T-cell (primary cell): ENCODE measurements around the gene ZKSCAN5. TPM values are rescaled to one million over a fixed set of nuclear protein-coding genes. Genes with fewer than 3 reads are reported as not detected.

ENCODE experiments used
- ATAC-seq, 4 experiments: fragments of 200-7000 bp in 3 of 4; fragments of 150-1000 bp in 1 of 4; cut with Tn5 transposase; replicated peaks in 1 of 4; 1 replicate in 3 of 4; 2 replicates in 1 of 4; pipeline ENCODE4 v1.10.0; 2021; ENCODE audit warnings: moderate library complexity in 3 of 4, mild to moderate bottlenecking in 2 of 4, moderate number of reproducible peaks in 1 of 4
- CTCF ChIA-PET, 2 donors: fragments of 300-600 bp; sonication (Branson Sonifier 250); formaldehyde crosslinking; loops; one replicate each; lab custom pipeline; 2022; ENCODE audit warnings: antibody characterized with exemption in 2 of 2; lab: Charles Lee
- POLR2A ChIA-PET, 2 donors: fragments of 300-600 bp; sonication (Branson Sonifier 250); formaldehyde crosslinking; loops; one replicate each; lab custom pipeline; 2022; ENCODE audit warnings: antibody characterized with exemption in 2 of 2; lab: Charles Lee
- DNase-seq, 35 experiments: peaks; one replicate each; pipeline versions ENCODE4 v3.0.0 to v3.0.0-alpha.2; 2013 to 2023
- H3K27ac ChIP-seq: one replicate; pipeline ENCODE4 v1.5.1; 2013; ENCODE audit warnings: low read length
- H3K27me3 ChIP-seq, 2 experiments: replicated peaks in 1 of 2; 1 replicate in 1 of 2; 2 replicates in 1 of 2; pipeline versions ENCODE4 v1.6.1 to v1.7.0; 2013; ENCODE audit warnings: low read length in 1 of 2, mixed read lengths in 1 of 2; ENCODE audit not compliant: control insufficient read depth in 2 of 2, insufficient read depth in 2 of 2; ENCODE audit errors: extremely low read depth in 1 of 2
- H3K36me3 ChIP-seq, 2 donors: 1 replicate in 1 of 2; 2 replicates in 1 of 2; pipeline versions ENCODE4 v1.6.1 to v1.7.0; 2013; ENCODE audit warnings: low read length in 1 of 2; ENCODE audit not compliant: control insufficient read depth in 2 of 2, insufficient read depth in 1 of 2; ENCODE audit errors: extremely low read depth in 1 of 2
- H3K4me1 ChIP-seq, 2 experiments: 1 replicate in 1 of 2; 2 replicates in 1 of 2; pipeline versions ENCODE4 v1.6.1 to v1.7.0; 2013; ENCODE audit warnings: low read length in 2 of 2, mixed read lengths in 1 of 2; ENCODE audit not compliant: insufficient read depth in 2 of 2, control insufficient read depth in 1 of 2; ENCODE audit errors: extremely low read depth in 1 of 2
- H3K4me3 ChIP-seq, 2 donors: 1 replicate in 1 of 2; 2 replicates in 1 of 2; pipeline versions ENCODE4 v1.5.1 to v1.7.0; 2013; ENCODE audit warnings: mild to moderate bottlenecking in 2 of 2, low read length in 1 of 2, moderate library complexity in 1 of 2; ENCODE audit not compliant: control insufficient read depth in 1 of 2; ENCODE audit errors: extremely low read depth in 1 of 2
- H3K9me3 ChIP-seq: 2 replicates; pipeline ENCODE4 v1.7.0; 2013
- H3K27ac Mint-ChIP-seq, 2 donors: one replicate each; pipeline ENCODE4 v1.8.0; 2020 to 2021; ENCODE audit warnings: mild to moderate bottlenecking in 2 of 2, mixed read lengths in 2 of 2
- H3K27me3 Mint-ChIP-seq, 2 donors: one replicate each; pipeline ENCODE4 v1.8.0; 2021 to 2022; ENCODE audit warnings: mixed read lengths in 2 of 2
- H3K36me3 Mint-ChIP-seq: one replicate; pipeline ENCODE4 v1.8.0; 2021; ENCODE audit warnings: mixed read lengths
- H3K4me1 Mint-ChIP-seq, 3 donors: one replicate each; pipeline ENCODE4 v1.8.0; 2020 to 2022; ENCODE audit warnings: mixed read lengths in 3 of 3, mild to moderate bottlenecking in 1 of 3
- H3K4me3 Mint-ChIP-seq, 3 donors: one replicate each; pipeline ENCODE4 v1.8.0; 2020 to 2022; ENCODE audit warnings: mild to moderate bottlenecking in 3 of 3, mixed read lengths in 3 of 3, moderate library complexity in 3 of 3
- H3K9me3 Mint-ChIP-seq, 3 donors: one replicate each; pipeline ENCODE4 v1.8.0; 2020 to 2022; ENCODE audit warnings: mixed read lengths in 3 of 3
- WGBS: methylation state at CpG from one replicate; pipeline ENCODE4 v1.1.5; 2013; ENCODE audit warnings: missing lambda C conversion rate; ENCODE audit not compliant: insufficient coverage; 5-methylcytosine and 5-hydroxymethylcytosine counted together
- total RNA-seq, 35 experiments: library from RNA in 6 of 35; stranded (reverse) in 6 of 35; fragments of 120-200 nt in 1 of 35; gene quantifications; one replicate each; pipeline versions ENCODE4 v1.2.1 to v1.2.4 and lab custom pipeline; 2013 to 2026

ZKSCAN5 gene
- total RNA-seq, 5 donors from 2014 or later (not counting 1 experiment from before 2014, with no cell fraction given): 5.4 to 9.1 (median 8.2) TPM

GRCh38 chr7:99472561-99473314, 31.7 kb upstream of the ZKSCAN5 start, which contains the start of gene ZNF789:
TSS of gene ZNF789 (plus strand) at chr7:99472890. CDS start at chr7:99476457, 3,567 bp downstream.
- Mint-ChIP-seq H3K27me3 (peaks cover 0 to 4% of the 10 kb centered on the region in 2 donors), H3K36me3 (peaks cover 3% of the 10 kb centered on the region), H3K4me1 (peaks cover 34 to 39% (median 34%) of the 10 kb centered on the region in 3 donors), H3K4me3 (peak within 1 kb of the TSS; percentile 90 to 99 (median 96)), H3K9me3 (no peaks in the 10 kb centered on the region), H3K27ac (peak within 1 kb of the TSS; percentile 88 to 94)
- ChIA-PET CTCF (interaction anchor here in 1 of 2 donors (0.6 kb wide), 2 partner anchors 530 to 582 kb away, joined by 4 to 6 read pairs; no protein-coding TSS in a partner anchor), POLR2A (interaction anchor here in 1 of 2 donors (0.7 kb wide), 1 partner anchor 32 kb away, joined by 3 read pairs; the partner anchor contains the start of gene ZKSCAN5)
- peak within 1 kb of the TSS; percentile 70 for H3K27ac ChIP-seq
- H3K27me3 ChIP-seq: no peaks in the 10 kb centered on the region
- peaks cover 0 to 7% of the 10 kb centered on the region in 2 donors for H3K36me3 ChIP-seq
- peak; percentile 95 to 99 (median 99) for ATAC-seq
- peak; percentile 92 to 100 (median 98) for DNase-seq
- WGBS: under 1% methylated on average over 53 of the region's 56 CpGs
- peak within 1 kb of the TSS; percentile 63 to 88 for H3K4me3 ChIP-seq
- no peaks in the 10 kb centered on the region for H3K9me3 ChIP-seq
- H3K4me1 ChIP-seq: peaks cover 6 to 25% of the 10 kb centered on the region in 2 experiments

- no peak for ATAC-seq
- Histone ChIP-seq H3K36me3 (peaks cover 0 to 7% of the 10 kb centered on the region in 2 donors), H3K4me3 (peak overlapping the region; percentile 63 to 88), H3K9me3 (no peaks in the 10 kb centered on the region), H3K27ac (no peak overlapping the region), H3K27me3 (no peaks in the 10 kb centered on the region), H3K4me1 (peaks cover 9 to 30% of the 10 kb centered on the region in 2 experiments)
- H3K27me3 Mint-ChIP-seq: peaks cover 0 to 4% of the 10 kb centered on the region in 2 donors
- peak overlapping the region; percentile 88 to 94 for H3K27ac Mint-ChIP-seq
- POLR2A ChIA-PET: interaction anchor here (0.6 to 1.0 kb wide), 3 partner anchors 32 to 653 kb away, joined by 3 to 13 read pairs (median 3); partner anchors contain the start of genes MBLAC1 (in 1 of the 2) and ZKSCAN5 (in 1 of the 2)
- DNase-seq: peak in 1 of 35 experiments; percentile 41
- H3K4me3 Mint-ChIP-seq: peak overlapping the region; percentile 90 to 99 (median 96)
- WGBS: 3% methylated on average over 7 of the region's 7 CpGs
- peaks cover 3% of the 10 kb centered on the region for H3K36me3 Mint-ChIP-seq
- CTCF ChIA-PET: interaction anchor here in 1 of 2 donors (0.6 to 1.3 kb wide), 2 partner anchors 17 to 529 kb away, joined by 4 read pairs; no protein-coding TSS in a partner anchor
- no peaks in the 10 kb centered on the region for H3K9me3 Mint-ChIP-seq
- peaks cover 38 to 45% (median 39%) of the 10 kb centered on the region in 3 donors for H3K4me1 Mint-ChIP-seq
Measured at GRCh38 chr7:99473315-99473596, 31.2 kb upstream of the ZKSCAN5 start.

GRCh38 chr7:99476107-99476506, 28.4 kb upstream of the ZKSCAN5 start:
- H3K4me3 ChIP-seq: no peak overlapping the region
- H3K27ac ChIP-seq: no peak overlapping the region
- Mint-ChIP-seq H3K36me3 (peaks cover 3% of the 10 kb centered on the region), H3K4me3 (no peak overlapping the region), H3K9me3 (no peaks in the 10 kb centered on the region), H3K27ac (no peak overlapping the region), H3K27me3 (no peaks in the 10 kb centered on the region), H3K4me1 (peaks cover 45 to 58% (median 50%) of the 10 kb centered on the region in 3 donors)
- H3K4me1 ChIP-seq: peaks cover 13 to 42% of the 10 kb centered on the region in 2 experiments
- no peaks in the 10 kb centered on the region for H3K27me3 ChIP-seq
- CTCF ChIA-PET: interaction anchor here (0.6 to 1.0 kb wide), 3 partner anchors 10 to 1122 kb away, joined by 4 to 11 read pairs (median 4); no protein-coding TSS in a partner anchor
- no peaks in the 10 kb centered on the region for H3K9me3 ChIP-seq
- ATAC-seq (no peak), DNase-seq (no peak)
- POLR2A ChIA-PET: interaction anchor here (0.5 to 0.7 kb wide), 3 partner anchors 13 to 648 kb away, joined by 5 to 9 read pairs (median 6); no protein-coding TSS in a partner anchor
- peaks cover 0 to 23% of the 10 kb centered on the region in 2 donors for H3K36me3 ChIP-seq
- 93% methylated on average over 2 of the region's 5 CpGs for WGBS

- ATAC-seq: peak in 2 of 4 experiments; percentile 45 to 53
- no peaks in the 10 kb centered on the region for H3K9me3 ChIP-seq
- 74% methylated on average over 8 of the region's 15 CpGs for WGBS
- H3K27me3 ChIP-seq: no peaks in the 10 kb centered on the region
- no peak overlapping the region for H3K4me3 ChIP-seq
- H3K9me3 Mint-ChIP-seq: no peaks in the 10 kb centered on the region
- peaks cover 6% of the 10 kb centered on the region for H3K36me3 Mint-ChIP-seq
- H3K27me3 Mint-ChIP-seq: no peaks in the 10 kb centered on the region
- peaks cover 3 to 28% of the 10 kb centered on the region in 2 donors for H3K36me3 ChIP-seq
- H3K4me3 Mint-ChIP-seq: peak overlapping the region in 1 of 3 donors; percentile 59
- peak overlapping the region; percentile 43 for H3K27ac ChIP-seq
- CTCF ChIA-PET: no interaction called here
- peak overlapping the region; percentile 84 to 86 for H3K27ac Mint-ChIP-seq
- POLR2A ChIA-PET: interaction anchor here in 1 of 2 donors (0.6 kb wide), 1 partner anchor 1230 kb away, joined by 4 read pairs; no protein-coding TSS in a partner anchor
- H3K4me1 Mint-ChIP-seq: peaks cover 33 to 41% (median 33%) of the 10 kb centered on the region in 3 donors
- H3K4me1 ChIP-seq: peaks cover 10 to 28% of the 10 kb centered on the region in 2 experiments
- DNase-seq: no peak
Measured at GRCh38 chr7:99478464-99479440, 25.7 kb upstream of the ZKSCAN5 start.

GRCh38 chr7:99485094-99485493, 19.4 kb upstream of the ZKSCAN5 start:
- Mint-ChIP-seq H3K27ac (no peak overlapping the region), H3K36me3 (peaks cover 25% of the 10 kb centered on the region), H3K4me3 (no peak overlapping the region), H3K9me3 (no peaks in the 10 kb centered on the region), H3K4me1 (peaks cover 0 to 5% (median 4%) of the 10 kb centered on the region in 3 donors), H3K27me3 (no peaks in the 10 kb centered on the region)
- no peak overlapping the region for H3K4me3 ChIP-seq
- H3K9me3 ChIP-seq: no peaks in the 10 kb centered on the region
- H3K27ac ChIP-seq: no peak overlapping the region
- DNase-seq: no peak
- POLR2A ChIA-PET: no interaction called here
- H3K36me3 ChIP-seq: peaks cover 7 to 31% of the 10 kb centered on the region in 2 donors
- CTCF ChIA-PET: no interaction called here
- no peaks in the 10 kb centered on the region for H3K27me3 ChIP-seq
- 100% methylated on average over 2 of the region's 5 CpGs for WGBS
- no peaks in the 10 kb centered on the region for H3K4me1 ChIP-seq
- ATAC-seq: no peak
